Smooth muscle cell (in vitro differentiated cells): ENCODE results near the gene OR11L1. TPM values are rescaled to one million over a fixed set of nuclear protein-coding genes. Genes with fewer than 3 reads are reported as not detected.

Experiments used
- DNase-seq: peaks from one replicate; lab custom pipeline; 2025; ENCODE audit not compliant: unreplicated experiment; lab: John Stamatoyannopoulos, UW
- H2AFZ ChIP-seq: fragments of 200-600 bp; sonication (generic); 2 replicates; pipeline ENCODE4 v1.6.0; 2016; ENCODE audit warnings: antibody characterized with exemption, low read depth, mild to moderate bottlenecking
- H3F3A ChIP-seq: fragments of 200-600 bp; sonication (generic); 2 replicates; pipeline ENCODE4 v1.6.0; 2017; ENCODE audit warnings: antibody characterized with exemption, low read depth
- H3K27ac ChIP-seq: fragments of 200-600 bp; sonication (generic); 2 replicates; pipeline ENCODE4 v1.5.1; 2016; ENCODE audit warnings: low read depth, mild to moderate bottlenecking
- H3K27me3 ChIP-seq: fragments of 200-600 bp; sonication (generic); 2 replicates; pipeline ENCODE4 v1.6.1; 2016; ENCODE audit warnings: low read depth, mild to moderate bottlenecking
- H3K36me3 ChIP-seq: fragments of 200-600 bp; sonication (generic); 2 replicates; pipeline ENCODE4 v1.5.1; 2016; ENCODE audit warnings: low read depth
- H3K4me1 ChIP-seq: fragments of 200-600 bp; sonication (generic); 2 replicates; pipeline ENCODE4 v1.5.1; 2016; ENCODE audit warnings: low read depth
- H3K4me2 ChIP-seq: fragments of 200-600 bp; sonication (generic); 2 replicates; pipeline ENCODE4 v1.6.0; 2016; ENCODE audit warnings: mild to moderate bottlenecking
- H3K4me3 ChIP-seq: fragments of 200-600 bp; sonication (generic); 2 replicates; pipeline ENCODE4 v1.5.1; 2016; ENCODE audit warnings: mild to moderate bottlenecking
- H3K79me2 ChIP-seq: fragments of 200-600 bp; sonication (generic); 2 replicates; pipeline ENCODE4 v1.6.0; 2016; ENCODE audit warnings: low read depth, mild to moderate bottlenecking
- H3K9ac ChIP-seq: fragments of 200-600 bp; sonication (generic); 2 replicates; pipeline ENCODE4 v1.6.0; 2016; ENCODE audit warnings: low read depth
- H3K9me3 ChIP-seq: fragments of 200-600 bp; sonication (generic); replicated peaks from 2 replicates; pipeline ENCODE4 v1.5.1; 2016; ENCODE audit warnings: low read depth
- H4K20me1 ChIP-seq: fragments of 200-600 bp; sonication (generic); 2 replicates; pipeline ENCODE4 v1.6.0; 2016; ENCODE audit warnings: low read depth
- WGBS: methylation state at CpG from one replicate; pipeline ENCODE4 v1.1.7; 2016; ENCODE audit warnings: low lambda C conversion rate; 5-methylcytosine and 5-hydroxymethylcytosine counted together
- polyA plus RNA-seq: library from polyadenylated mRNA; unstranded; fragments of >200 nt; fragmentation: Nextera tagmentation; extraction: Ambion mirVana; gene quantifications from 2 replicates; pipeline ENCODE4 v1.2.1, GENCODE V29; 2016
- total RNA-seq: library from RNA; depleted of rRNA; stranded (reverse); fragments of >200 nt; gene quantifications from 2 replicates; pipeline ENCODE4 v1.2.3, GENCODE V29; 2014
- TF ChIP-seq, protein P1 (sequence below): fragments of 200-600 bp; sonication (generic); IDR thresholded peaks from 2 replicates; pipeline ENCODE4 v1.5.1; 2017; ENCODE audit warnings: borderline replicate concordance, mild to moderate bottlenecking, antibody characterized with exemption; ENCODE audit not compliant: insufficient read depth, poor library complexity, severe bottlenecking

Gene OR11L1
- total and polyA plus RNA-seq, 2 experiments from 2014 or later: not detected

DNA sequence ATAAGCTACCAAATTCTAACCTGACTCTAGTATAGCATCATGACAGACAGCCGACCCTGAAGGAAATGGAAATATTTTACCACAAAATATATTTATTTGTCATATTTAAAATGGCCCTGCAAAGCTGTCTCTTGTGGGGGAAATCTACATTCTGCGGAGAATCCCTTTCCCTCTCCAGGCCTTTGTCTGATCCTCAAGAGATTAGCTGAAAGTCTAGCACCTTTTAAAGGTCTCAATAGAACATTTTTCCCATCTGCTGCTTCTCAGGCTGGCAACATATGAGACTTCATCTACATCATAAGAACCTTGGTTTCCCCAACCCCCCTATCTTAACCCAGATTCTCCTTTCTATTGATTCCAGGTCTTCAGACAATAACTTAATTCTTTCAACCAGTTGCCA is 1.7 kb upstream of the OR11L1 start:
- Histone ChIP-seq H3K4me2 (no peak overlapping the region), H3K4me3 (no peak overlapping the region), H3K9ac (no peak overlapping the region), H2AFZ (no peak overlapping the region), H3F3A (no peaks in the 10 kb centered on the region), H4K20me1 (no peaks in the 10 kb centered on the region), H3K9me3 (peaks cover 4% of the 10 kb centered on the region), H3K79me2 (no peaks in the 10 kb centered on the region), H3K27me3 (no peaks in the 10 kb centered on the region), H3K36me3 (no peaks in the 10 kb centered on the region), H3K4me1 (no peaks in the 10 kb centered on the region), H3K27ac (no peak overlapping the region)
- no peak for DNase-seq
- 52% methylated on average over 2 of the region's 2 CpGs for WGBS
- TF ChIP-seq, protein P1, sequence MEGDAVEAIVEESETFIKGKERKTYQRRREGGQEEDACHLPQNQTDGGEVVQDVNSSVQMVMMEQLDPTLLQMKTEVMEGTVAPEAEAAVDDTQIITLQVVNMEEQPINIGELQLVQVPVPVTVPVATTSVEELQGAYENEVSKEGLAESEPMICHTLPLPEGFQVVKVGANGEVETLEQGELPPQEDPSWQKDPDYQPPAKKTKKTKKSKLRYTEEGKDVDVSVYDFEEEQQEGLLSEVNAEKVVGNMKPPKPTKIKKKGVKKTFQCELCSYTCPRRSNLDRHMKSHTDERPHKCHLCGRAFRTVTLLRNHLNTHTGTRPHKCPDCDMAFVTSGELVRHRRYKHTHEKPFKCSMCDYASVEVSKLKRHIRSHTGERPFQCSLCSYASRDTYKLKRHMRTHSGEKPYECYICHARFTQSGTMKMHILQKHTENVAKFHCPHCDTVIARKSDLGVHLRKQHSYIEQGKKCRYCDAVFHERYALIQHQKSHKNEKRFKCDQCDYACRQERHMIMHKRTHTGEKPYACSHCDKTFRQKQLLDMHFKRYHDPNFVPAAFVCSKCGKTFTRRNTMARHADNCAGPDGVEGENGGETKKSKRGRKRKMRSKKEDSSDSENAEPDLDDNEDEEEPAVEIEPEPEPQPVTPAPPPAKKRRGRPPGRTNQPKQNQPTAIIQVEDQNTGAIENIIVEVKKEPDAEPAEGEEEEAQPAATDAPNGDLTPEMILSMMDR: no peak

DNA sequence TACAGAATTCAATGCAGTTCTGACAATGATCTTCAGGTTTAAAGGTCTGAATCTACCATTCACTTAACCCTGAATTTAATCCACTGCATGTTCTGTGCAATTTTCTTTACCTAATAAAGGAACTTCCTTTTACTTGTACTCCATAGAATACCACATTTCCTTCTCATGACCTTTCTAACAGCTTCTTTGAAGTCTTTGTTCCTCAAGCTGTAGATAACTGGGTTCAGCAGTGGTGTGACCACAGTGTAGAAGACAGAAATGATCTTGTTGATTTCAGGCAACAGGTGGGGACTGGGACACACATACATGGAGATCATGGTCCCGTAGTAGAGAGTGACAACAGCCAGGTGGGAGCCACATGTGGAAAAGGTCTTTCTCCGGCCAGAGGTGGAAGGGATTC is 878 bp downstream of the OR11L1 start:
- Histone ChIP-seq H3K27ac (no peak overlapping the region), H3F3A (no peaks in the 10 kb centered on the region), H3K79me2 (no peaks in the 10 kb centered on the region), H3K27me3 (no peaks in the 10 kb centered on the region), H3K36me3 (no peaks in the 10 kb centered on the region), H3K4me1 (no peaks in the 10 kb centered on the region), H3K9ac (no peak overlapping the region), H3K9me3 (peaks cover 4% of the 10 kb centered on the region), H3K4me2 (no peak overlapping the region), H3K4me3 (no peak overlapping the region), H2AFZ (no peak overlapping the region), H4K20me1 (no peaks in the 10 kb centered on the region)
- DNase-seq: no peak
- TF ChIP-seq, protein P1: no peak
- WGBS: 82% methylated on average over 2 of the region's 2 CpGs

DNA sequence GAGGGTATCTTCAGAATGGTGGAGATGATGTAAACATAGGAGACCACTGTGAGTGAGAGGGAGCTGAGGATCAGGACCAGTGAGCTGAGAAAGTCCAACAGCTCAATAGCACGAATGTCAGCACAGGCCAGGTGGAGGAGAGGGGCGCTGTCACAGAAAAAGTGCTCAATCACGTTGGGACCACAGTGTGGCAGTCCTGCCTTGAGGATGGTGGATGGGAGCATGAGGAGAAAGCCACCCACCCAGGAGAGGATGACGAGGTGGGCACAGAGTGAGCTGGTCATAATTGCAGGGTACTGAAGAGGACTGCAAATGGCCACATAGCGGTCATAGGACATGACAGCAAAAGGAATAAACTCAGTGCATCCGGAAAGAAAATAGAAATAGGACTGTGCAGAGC is 8.1 kb downstream of the OR11L1 start:
- Histone ChIP-seq H3K4me1 (no peaks in the 10 kb centered on the region), H3K79me2 (no peaks in the 10 kb centered on the region), H3K9ac (no peak overlapping the region), H3K4me2 (no peak overlapping the region), H4K20me1 (no peaks in the 10 kb centered on the region), H3K9me3 (peaks cover 9% of the 10 kb centered on the region), H3K27ac (no peak overlapping the region), H3K36me3 (no peaks in the 10 kb centered on the region), H2AFZ (no peak overlapping the region), H3K27me3 (no peaks in the 10 kb centered on the region), H3K4me3 (no peak overlapping the region), H3F3A (no peaks in the 10 kb centered on the region)
- 52% methylated on average over 6 of the region's 6 CpGs for WGBS
- TF ChIP-seq, protein P1: no peak
- DNase-seq: no peak

DNA sequence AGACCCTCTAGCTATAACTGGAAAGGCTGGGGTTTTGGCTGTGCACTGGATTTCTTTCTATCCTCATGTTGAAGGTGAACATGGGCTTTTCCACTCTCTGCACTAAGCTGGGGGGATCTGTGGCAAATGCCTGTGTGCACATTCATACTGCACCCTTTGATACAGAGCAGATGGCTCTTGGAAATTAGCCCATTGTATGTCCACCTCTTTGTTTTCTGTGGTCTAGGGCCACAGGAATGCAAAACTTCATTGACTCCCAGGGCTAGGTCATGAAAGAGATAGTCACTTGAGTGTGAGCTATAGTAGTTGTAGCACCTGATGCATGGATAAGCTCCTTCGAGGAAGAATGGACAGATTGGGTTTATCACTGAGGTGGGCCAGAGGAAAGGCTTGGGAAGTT is 12.0 kb downstream of the OR11L1 start:
- Histone ChIP-seq H3K4me2 (no peak overlapping the region), H2AFZ (no peak overlapping the region), H3K79me2 (no peaks in the 10 kb centered on the region), H3K4me3 (no peak overlapping the region), H3F3A (no peaks in the 10 kb centered on the region), H3K9ac (no peak overlapping the region), H3K36me3 (no peaks in the 10 kb centered on the region), H3K27me3 (no peaks in the 10 kb centered on the region), H4K20me1 (no peaks in the 10 kb centered on the region), H3K27ac (no peak overlapping the region), H3K4me1 (no peaks in the 10 kb centered on the region), H3K9me3 (peaks cover 4% of the 10 kb centered on the region)
- WGBS: 0% methylated on average over 1 of the region's 1 CpG
- TF ChIP-seq, protein P1: no peak
- DNase-seq: no peak
